ENCODE data around the gene MAPK8IP1. TPM values are rescaled to one million over a fixed set of nuclear protein-coding genes. Genes with fewer than 3 reads are reported as not detected.

MAPK8IP1 gene
- total RNA-seq, 1 donor from 2014 or later, result 3.7 TPM

- H3K9me3 ChIP-seq (ENCODE audit: low read depth), result no peaks in the 10 kb centered on the region
- no peak overlapping the region for H3K9ac ChIP-seq
- no peaks in the 10 kb centered on the region for H3K36me3 ChIP-seq
- no peak overlapping the region for H3K27ac ChIP-seq
- no peak for DNase-seq (ENCODE audit: low spot score)
- H3K27me3 ChIP-seq, result no peaks in the 10 kb centered on the region
- Mint-ChIP-seq H3K36me3 (peaks cover 7% of the 10 kb centered on the region), H3K27ac (no peak overlapping the region), H3K4me1 (peaks cover 16% of the 10 kb centered on the region), H3K9me3 (no peaks in the 10 kb centered on the region), H3K4me3 (no peak overlapping the region), H3K27me3 (ENCODE audit: insufficient read depth, low read depth) (peaks cover 2% of the 10 kb centered on the region)
- H4K20me1 ChIP-seq (ENCODE audit: low read depth), result peaks cover 35% of the 10 kb centered on the region
- H2AFZ ChIP-seq (replicated peaks), result no peak overlapping the region
- no peaks in the 10 kb centered on the region for H3F3A ChIP-seq (ENCODE audit: low read depth)
- H3K4me3 ChIP-seq, result no peak overlapping the region
- peaks cover 17% of the 10 kb centered on the region for H3K4me1 ChIP-seq
- H3K4me2 ChIP-seq, result no peak overlapping the region
- H3K79me2 ChIP-seq (ENCODE audit: low read depth), result peaks cover 8% of the 10 kb centered on the region
- TF ChIP-seq CTCF (IDR thresholded peaks at IDR 0.05) (no peak), EZH2phosphoT487 (IDR thresholded peaks at IDR 0.05) (no peak), EZH2 (IDR thresholded peaks at IDR 0.05) (no peak)
Observed at GRCh38 chr11:45857961-45858474, 27.4 kb upstream of the MAPK8IP1 start.

- H3K9me3 ChIP-seq (ENCODE audit: low read depth), result no peaks in the 10 kb centered on the region
- no peaks in the 10 kb centered on the region for H3K27me3 ChIP-seq
- Mint-ChIP-seq H3K9me3 (no peaks in the 10 kb centered on the region), H3K36me3 (peaks cover 7% of the 10 kb centered on the region), H3K27ac (no peak overlapping the region), H3K4me3 (no peak overlapping the region), H3K4me1 (peaks cover 16% of the 10 kb centered on the region), H3K27me3 (ENCODE audit: insufficient read depth, low read depth) (peaks cover 2% of the 10 kb centered on the region)
- DNase-seq (ENCODE audit: low spot score), result no peak
- H3K79me2 ChIP-seq (ENCODE audit: low read depth), result peaks cover 5% of the 10 kb centered on the region
- H3K36me3 ChIP-seq, result no peaks in the 10 kb centered on the region
- H3K4me1 ChIP-seq, result peaks cover 17% of the 10 kb centered on the region
- H4K20me1 ChIP-seq (ENCODE audit: low read depth), result peaks cover 27% of the 10 kb centered on the region
- H3K27ac ChIP-seq, result no peak overlapping the region
- no peak overlapping the region for H2AFZ ChIP-seq (replicated peaks)
- no peak overlapping the region for H3K9ac ChIP-seq
- TF ChIP-seq EZH2 (IDR thresholded peaks at IDR 0.05) (no peak), CTCF (IDR thresholded peaks at IDR 0.05) (no peak), EZH2phosphoT487 (IDR thresholded peaks at IDR 0.05) (no peak)
- no peak overlapping the region for H3K4me3 ChIP-seq
- H3F3A ChIP-seq (ENCODE audit: low read depth), result no peaks in the 10 kb centered on the region
- H3K4me2 ChIP-seq, result no peak overlapping the region
Observed at GRCh38 chr11:45858751-45859398, 26.6 kb upstream of the MAPK8IP1 start.

GRCh38 chr11:45859661-45860140 is 25.8 kb upstream of the MAPK8IP1 start:
- H3K9ac ChIP-seq, result no peak overlapping the region

More at GRCh38 chr11:45859661-45860140, 25.8 kb upstream of the MAPK8IP1 start:
- Mint-ChIP-seq H3K4me3 (no peak overlapping the region), H3K9me3 (no peaks in the 10 kb centered on the region), H3K27ac (no peak overlapping the region), H3K4me1 (peaks cover 16% of the 10 kb centered on the region), H3K27me3 (ENCODE audit: insufficient read depth, low read depth) (peaks cover 2% of the 10 kb centered on the region), H3K36me3 (peaks cover 7% of the 10 kb centered on the region)
- Histone ChIP-seq H3K27me3 (no peaks in the 10 kb centered on the region), H3K9me3 (ENCODE audit: low read depth) (no peaks in the 10 kb centered on the region), H3K79me2 (ENCODE audit: low read depth) (no peaks in the 10 kb centered on the region), H3K4me3 (no peak overlapping the region), H3K4me1 (peaks cover 16% of the 10 kb centered on the region), H3K27ac (no peak overlapping the region), H3F3A (ENCODE audit: low read depth) (no peaks in the 10 kb centered on the region), H3K4me2 (no peak overlapping the region), H3K36me3 (no peaks in the 10 kb centered on the region), H4K20me1 (ENCODE audit: low read depth) (peaks cover 21% of the 10 kb centered on the region), H2AFZ (replicated peaks) (no peak overlapping the region)
- DNase-seq (ENCODE audit: low spot score), result peak; percentile 62
- TF ChIP-seq EZH2 (IDR thresholded peaks at IDR 0.05) (no peak), CTCF (IDR thresholded peaks at IDR 0.05) (no peak)

Data from neural progenitor cell (in vitro differentiated cells).